GM12873 (cell line): Measurements from ENCODE around the gene VSIG10.

Experiments
- CTCF ChIP-seq: IDR thresholded peaks from 2 replicates; pipeline ENCODE4 v1.5.1; 2012; ENCODE audit warnings: low read depth, mild to moderate bottlenecking, moderate library complexity, low read length, control low read depth; ENCODE audit not compliant: insufficient read depth; ENCODE audit errors: missing control alignments

VSIG10 gene

GRCh38 chr12:118034429-118035189, 69.2 kb downstream of the VSIG10 start:
- no peak for TF ChIP-seq CTCF

DNA sequence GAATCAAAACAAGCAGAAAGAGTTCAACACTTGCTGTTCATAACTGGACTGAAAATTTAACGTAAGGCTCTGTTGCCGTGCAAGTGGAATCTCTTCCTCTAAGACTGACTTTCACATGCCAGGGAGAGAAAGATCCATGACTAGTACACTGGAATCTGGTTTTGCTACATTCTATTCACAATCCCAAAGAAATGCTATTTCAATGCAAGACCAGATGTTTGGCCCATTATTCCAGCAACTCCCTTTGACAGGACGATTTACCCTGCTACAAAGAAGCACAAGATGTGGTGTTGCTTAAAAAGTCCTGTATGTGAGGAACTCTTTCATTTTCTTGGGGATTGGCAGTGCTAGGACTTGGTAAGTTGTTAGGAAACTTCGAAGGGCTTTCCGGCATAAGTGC, 69.9 kb downstream of the VSIG10 start:
- TF ChIP-seq CTCF, result no peak

DNA sequence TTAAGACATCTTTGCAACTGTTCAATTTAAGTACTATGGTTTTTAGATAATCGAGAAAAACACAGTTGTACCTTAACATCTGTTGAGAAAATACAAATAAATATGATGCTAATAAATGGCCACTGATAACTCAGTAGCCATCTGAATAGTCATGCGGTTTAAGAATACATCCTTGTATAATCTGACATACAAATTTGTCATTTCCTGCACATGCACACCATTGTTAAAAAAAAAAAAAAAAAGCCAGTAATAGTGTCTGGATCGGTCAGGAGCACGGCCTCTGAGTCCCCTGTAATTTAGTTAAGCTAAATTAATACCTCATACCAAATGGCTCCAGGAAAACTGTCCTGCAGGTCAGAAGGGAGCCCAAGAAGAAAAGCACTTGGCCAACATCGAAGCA, 70.5 kb downstream of the VSIG10 start:
- no peak for TF ChIP-seq CTCF

GRCh38 chr12:118032188-118032587, 71.6 kb downstream of the VSIG10 start:
- no peak for TF ChIP-seq CTCF

DNA sequence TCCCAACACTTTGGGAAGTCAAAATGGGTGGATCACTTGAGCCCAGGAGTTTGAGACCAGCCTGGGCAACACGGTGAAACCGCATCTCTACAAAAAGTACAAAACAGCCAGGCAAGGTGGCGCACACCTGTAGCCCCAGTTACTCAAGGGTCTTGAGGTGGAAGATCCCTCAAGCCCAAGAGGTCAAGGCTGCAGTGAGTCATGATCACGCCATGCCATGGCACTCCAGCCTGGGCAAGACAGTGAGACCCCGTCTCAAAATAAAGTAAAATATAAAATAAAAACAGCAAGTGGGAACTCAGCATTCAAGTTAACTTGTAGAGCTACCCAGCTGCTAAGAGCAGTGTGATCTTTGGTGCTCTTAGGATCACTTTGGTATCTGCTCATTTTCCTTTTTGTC, 74.6 kb downstream of the VSIG10 start:
- no peak for TF ChIP-seq CTCF

- no peak for TF ChIP-seq CTCF
Observed at GRCh38 chr12:118025168-118025567, 78.6 kb downstream of the VSIG10 start.

DNA sequence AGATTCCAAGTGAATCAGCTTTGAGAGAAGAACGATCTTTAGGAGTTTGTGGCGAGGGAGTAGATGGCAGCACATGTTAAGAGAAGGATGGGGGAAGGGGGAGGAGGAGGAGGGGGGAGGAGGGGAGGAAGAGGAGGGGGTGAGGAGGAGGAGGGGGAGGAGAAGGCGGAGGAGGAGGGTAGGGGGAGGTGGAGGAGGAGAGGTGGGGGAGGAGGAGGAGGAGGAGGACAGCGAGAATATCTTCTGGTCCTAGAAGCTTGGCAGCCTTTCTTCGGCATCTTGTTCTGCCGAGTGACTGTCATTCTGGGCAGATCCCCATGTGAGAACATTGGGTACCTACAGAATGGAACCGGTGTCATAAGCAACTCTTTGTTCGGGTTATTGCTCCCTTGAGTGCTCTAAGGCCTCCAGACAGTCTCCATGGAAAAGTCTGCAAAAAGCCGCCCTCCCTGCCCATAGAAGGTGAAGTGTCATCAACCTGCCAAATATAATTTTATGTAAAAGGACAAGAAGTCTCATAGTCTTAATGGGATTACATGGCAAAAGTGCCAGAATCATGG, 80.4 kb downstream of the VSIG10 start:
- no peak for TF ChIP-seq CTCF
